MCF 10A (cell line): Measurements from ENCODE around the gene UQCR10. TPM values are rescaled to one million over a fixed set of nuclear protein-coding genes. Genes with fewer than 3 reads are reported as not detected.

ENCODE experiments used
- BruUV-seq: library from RNA; stranded (reverse); fragments of 400-500 nt; replicated peaks from 2 replicates; lab custom pipeline; 2021; lab: Mats Ljungman, UMichigan
- CTCF ChIA-PET: fragments of 300-600 bp; sonication (Branson Sonifier 250); formaldehyde crosslinking; extraction: SDS; loops from one replicate; lab custom pipeline; 2021; ENCODE audit warnings: antibody characterized with exemption, inconsistent platforms; lab: Yijun Ruan, JAX
- POLR2A ChIA-PET: fragments of 300-600, 350-650 bp; sonication (Branson Sonifier 250); formaldehyde crosslinking; extraction: SDS; loops from one replicate; lab custom pipeline; 2020; ENCODE audit warnings: antibody characterized with exemption, inconsistent platforms; lab: Yijun Ruan, JAX
- DNase-seq: peaks from one replicate; pipeline ENCODE4 v3.0.0-alpha.2; 2018; ENCODE audit not compliant: unreplicated experiment
- H3K27ac Mint-ChIP-seq: one replicate; pipeline ENCODE4 v1.8.0; 2022; ENCODE audit warnings: mild to moderate bottlenecking, low read depth, mixed read lengths; ENCODE audit not compliant: unreplicated experiment
- H3K27me3 Mint-ChIP-seq: one replicate; pipeline ENCODE4 v1.8.0; 2022; ENCODE audit warnings: mixed read lengths; ENCODE audit not compliant: insufficient read depth, unreplicated experiment
- H3K36me3 Mint-ChIP-seq: one replicate; pipeline ENCODE4 v1.8.0; 2022; ENCODE audit warnings: mild to moderate bottlenecking, moderate library complexity, mixed read lengths; ENCODE audit not compliant: insufficient read depth, unreplicated experiment
- H3K4me1 Mint-ChIP-seq: one replicate; pipeline ENCODE4 v1.8.0; 2022; ENCODE audit warnings: mixed read lengths; ENCODE audit not compliant: insufficient read depth, unreplicated experiment
- H3K4me3 Mint-ChIP-seq: one replicate; pipeline ENCODE4 v1.8.0; 2022; ENCODE audit warnings: mild to moderate bottlenecking, moderate library complexity, mixed read lengths; ENCODE audit not compliant: unreplicated experiment
- H3K9me3 Mint-ChIP-seq: one replicate; pipeline ENCODE4 v1.8.0; 2022; ENCODE audit warnings: mixed read lengths; ENCODE audit not compliant: unreplicated experiment
- intact Hi-C: fragments of 100-400 bp; cut with micrococcal nuclease; formaldehyde crosslinking; loops from 2 replicates; pipeline ENCODE4 v1.14.1; 2022
- total RNA-seq: library from RNA; stranded (reverse); gene quantifications from 2 replicates; pipeline ENCODE4 v1.2.3, GENCODE V29; 2022
- TF ChIP-seq, protein P1 (sequence below): fragments of 200-600 bp; IDR thresholded peaks from one replicate; pipeline ENCODE4 v1.8.0; 2022; ENCODE audit warnings: antibody characterized with exemption, mild to moderate bottlenecking; ENCODE audit not compliant: unreplicated experiment

Gene UQCR10
- total RNA-seq, 1 experiment from 2014 or later, result 94.7 TPM

DNA sequence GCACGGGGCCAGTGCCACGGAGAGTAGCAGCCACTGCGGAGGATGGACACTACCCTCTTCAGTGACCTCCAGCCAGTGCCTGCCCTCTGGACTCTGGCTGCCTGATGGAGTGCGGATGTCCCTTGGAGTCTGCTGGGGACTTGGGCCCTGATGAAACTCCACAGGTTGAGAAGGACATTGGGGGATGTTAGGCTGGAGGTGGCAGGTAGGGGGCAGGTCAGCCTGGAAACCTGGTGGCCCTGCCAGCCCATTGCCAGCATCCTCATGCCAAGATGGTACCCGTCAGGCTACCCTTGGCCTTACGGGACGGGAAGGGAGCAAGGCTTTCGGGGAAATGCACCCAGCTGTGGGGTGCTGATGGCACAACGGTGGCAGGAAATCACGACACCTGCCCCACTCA, 43.4 kb upstream of the UQCR10 start:
- peaks cover 1% of the 10 kb centered on the region for H3K36me3 Mint-ChIP-seq
- intact Hi-C loops, result no loop called here
- H3K4me3 Mint-ChIP-seq, result no peak overlapping the region
- no peak overlapping the region for H3K27ac Mint-ChIP-seq
- BruUV-seq, result no TSS peak
- ChIA-PET CTCF (interaction anchor here (1.6 kb wide), 1 partner anchor 281 kb away, joined by 3 read pairs; no protein-coding TSS in a partner anchor), POLR2A (no interaction called here)
- TF ChIP-seq, protein P1, sequence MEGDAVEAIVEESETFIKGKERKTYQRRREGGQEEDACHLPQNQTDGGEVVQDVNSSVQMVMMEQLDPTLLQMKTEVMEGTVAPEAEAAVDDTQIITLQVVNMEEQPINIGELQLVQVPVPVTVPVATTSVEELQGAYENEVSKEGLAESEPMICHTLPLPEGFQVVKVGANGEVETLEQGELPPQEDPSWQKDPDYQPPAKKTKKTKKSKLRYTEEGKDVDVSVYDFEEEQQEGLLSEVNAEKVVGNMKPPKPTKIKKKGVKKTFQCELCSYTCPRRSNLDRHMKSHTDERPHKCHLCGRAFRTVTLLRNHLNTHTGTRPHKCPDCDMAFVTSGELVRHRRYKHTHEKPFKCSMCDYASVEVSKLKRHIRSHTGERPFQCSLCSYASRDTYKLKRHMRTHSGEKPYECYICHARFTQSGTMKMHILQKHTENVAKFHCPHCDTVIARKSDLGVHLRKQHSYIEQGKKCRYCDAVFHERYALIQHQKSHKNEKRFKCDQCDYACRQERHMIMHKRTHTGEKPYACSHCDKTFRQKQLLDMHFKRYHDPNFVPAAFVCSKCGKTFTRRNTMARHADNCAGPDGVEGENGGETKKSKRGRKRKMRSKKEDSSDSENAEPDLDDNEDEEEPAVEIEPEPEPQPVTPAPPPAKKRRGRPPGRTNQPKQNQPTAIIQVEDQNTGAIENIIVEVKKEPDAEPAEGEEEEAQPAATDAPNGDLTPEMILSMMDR, result no peak
- no peaks in the 10 kb centered on the region for H3K27me3 Mint-ChIP-seq
- no peaks in the 10 kb centered on the region for H3K4me1 Mint-ChIP-seq
- no peak for DNase-seq
- H3K9me3 Mint-ChIP-seq, result no peaks in the 10 kb centered on the region

DNA sequence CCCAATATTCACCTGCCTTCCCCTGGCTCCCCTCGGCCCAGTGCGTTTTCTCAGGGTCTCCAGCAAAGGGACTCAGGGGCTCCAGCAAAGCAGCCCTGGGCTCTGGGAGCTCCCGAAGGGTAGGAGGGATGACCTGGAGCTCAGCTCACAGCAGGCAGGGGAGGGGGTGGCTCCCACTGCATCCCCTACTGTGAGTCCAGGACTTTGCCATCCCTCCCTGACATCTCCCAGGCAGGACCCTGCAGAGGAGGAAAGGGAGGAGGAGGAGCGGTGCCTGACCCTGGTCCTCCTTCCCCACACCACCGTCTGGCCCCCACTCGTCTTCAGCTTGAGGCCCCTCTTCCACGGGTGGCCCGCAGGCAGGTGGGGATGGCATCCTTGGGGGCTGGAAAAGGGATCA, 42.3 kb upstream of the UQCR10 start:
- DNase-seq, result no peak
- no TSS peak for BruUV-seq
- Mint-ChIP-seq H3K27ac (no peak overlapping the region), H3K4me1 (no peaks in the 10 kb centered on the region), H3K36me3 (peaks cover 7% of the 10 kb centered on the region), H3K4me3 (no peak overlapping the region), H3K27me3 (no peaks in the 10 kb centered on the region), H3K9me3 (no peaks in the 10 kb centered on the region)
- CTCF ChIA-PET, result interaction anchor here (1.6 kb wide), 1 partner anchor 280 kb away, joined by 3 read pairs; no protein-coding TSS in a partner anchor
- TF ChIP-seq, protein P1, result no peak
- POLR2A ChIA-PET, result no interaction called here
- intact Hi-C loops, result no loop called here

DNA sequence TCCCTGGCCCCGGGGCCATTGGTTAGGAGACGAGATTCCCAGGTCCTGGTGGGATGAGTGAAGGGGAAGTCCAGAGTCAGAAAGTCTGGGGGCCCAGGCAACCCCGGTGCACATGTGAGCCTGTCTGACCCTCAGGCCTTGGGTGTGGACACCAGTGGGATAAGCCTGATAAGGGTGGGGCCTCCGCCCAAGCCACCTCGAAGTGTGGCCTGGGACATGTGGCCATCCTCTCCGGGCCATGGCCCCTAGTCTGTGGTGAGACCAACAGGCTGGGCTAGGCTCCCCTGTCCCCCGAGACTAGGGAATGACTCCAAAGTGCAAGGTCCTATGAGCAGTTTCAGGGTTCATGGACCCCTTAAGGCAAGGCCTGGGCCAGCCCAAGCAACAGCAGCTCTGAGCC, 41.1 kb upstream of the UQCR10 start:
- no TSS peak for BruUV-seq
- no peak for DNase-seq
- intact Hi-C loops, result no loop called here
- Mint-ChIP-seq H3K4me1 (no peaks in the 10 kb centered on the region), H3K36me3 (peaks cover 7% of the 10 kb centered on the region), H3K4me3 (no peak overlapping the region), H3K27ac (no peak overlapping the region), H3K27me3 (no peaks in the 10 kb centered on the region), H3K9me3 (no peaks in the 10 kb centered on the region)
- ChIA-PET CTCF (interaction anchor here (0.8 kb wide), 1 partner anchor 324 kb away, joined by 3 read pairs; no protein-coding TSS in a partner anchor), POLR2A (no interaction called here)
- TF ChIP-seq, protein P1, result no peak

DNA sequence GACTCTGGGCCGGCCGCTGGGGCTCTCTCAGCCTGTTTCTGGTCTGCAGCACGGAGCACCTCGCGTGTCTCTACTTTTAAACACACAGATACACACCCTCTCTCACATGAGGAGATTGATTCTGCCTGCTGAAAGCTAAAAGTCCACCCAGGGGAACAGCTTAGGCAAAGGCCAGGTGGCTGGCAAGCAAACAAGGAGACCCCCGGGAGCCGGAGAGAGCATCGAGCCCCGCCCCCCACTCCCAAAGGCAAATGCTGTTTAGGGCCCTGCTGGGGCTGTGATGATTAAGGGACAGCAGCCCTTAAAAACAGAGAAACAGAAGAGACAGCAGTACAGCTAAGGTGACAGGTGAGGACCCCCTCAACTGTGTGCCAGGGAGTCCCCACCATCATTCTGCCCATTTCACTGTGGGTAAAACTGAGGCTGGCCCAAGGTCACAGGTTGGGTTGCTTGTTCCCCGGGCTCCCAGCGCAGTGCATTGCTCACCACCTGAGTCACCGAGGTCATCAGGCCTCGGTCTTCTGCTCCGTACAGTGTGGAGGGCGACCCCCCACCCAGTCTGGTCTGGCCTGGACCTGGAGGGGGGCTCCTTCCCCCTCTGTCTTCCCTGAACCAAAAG, 40.5 kb upstream of the UQCR10 start:
- ChIA-PET CTCF (interaction anchor here (0.8 kb wide), 1 partner anchor 325 kb away, joined by 3 read pairs; no protein-coding TSS in a partner anchor), POLR2A (no interaction called here)
- no peak for DNase-seq
- Mint-ChIP-seq H3K27me3 (no peaks in the 10 kb centered on the region), H3K4me1 (no peaks in the 10 kb centered on the region), H3K36me3 (peaks cover 7% of the 10 kb centered on the region), H3K4me3 (no peak overlapping the region), H3K9me3 (no peaks in the 10 kb centered on the region), H3K27ac (no peak overlapping the region)
- intact Hi-C loops, result no loop called here
- TF ChIP-seq, protein P1, result no peak
- no TSS peak for BruUV-seq
